ENCODE measurements around the gene PSG4. TPM values are rescaled to one million over a fixed set of nuclear protein-coding genes. Genes with fewer than 3 reads are reported as not detected.
"Not testable (repeated sequence)": the region's sequence is repeated elsewhere in the genome, so short reads cannot be mapped to it uniquely, and the experiment has no call there.

The PSG4 gene
- total RNA-seq, 1 donor from 2014 or later: not detected

DNA sequence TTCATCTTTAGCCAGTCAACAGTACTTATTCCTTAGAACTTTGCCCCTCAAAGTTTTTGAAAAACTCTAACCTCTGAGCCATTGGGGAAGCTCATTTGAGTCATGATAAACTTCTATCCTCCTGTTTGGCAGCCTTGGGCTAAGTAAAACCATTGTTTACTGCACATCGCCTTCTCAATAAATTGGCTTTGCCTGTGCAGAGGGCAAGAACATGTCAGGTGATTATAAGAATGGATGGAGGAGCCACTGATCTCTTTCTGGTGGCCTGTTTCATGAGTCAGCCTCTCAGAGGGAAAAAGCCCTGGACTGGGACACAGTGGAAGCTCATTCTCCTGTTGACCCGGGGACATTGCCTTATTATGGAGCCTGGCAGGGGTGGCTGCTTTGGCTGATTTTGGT is 19.4 kb upstream of the PSG4 start:
- Mint-ChIP-seq H3K36me3 (ENCODE audit: insufficient read depth) (no peaks in the 10 kb centered on the region), H3K27me3 (no peaks in the 10 kb centered on the region), H3K27ac (no peak overlapping the region), H3K4me1 (ENCODE audit: low read depth) (no peaks in the 10 kb centered on the region), H3K9me3 (ENCODE audit: low read depth) (peaks cover 7% of the 10 kb centered on the region), H3K4me3 (ENCODE audit: low read depth) (no peak overlapping the region)
- TF ChIP-seq, protein P1, sequence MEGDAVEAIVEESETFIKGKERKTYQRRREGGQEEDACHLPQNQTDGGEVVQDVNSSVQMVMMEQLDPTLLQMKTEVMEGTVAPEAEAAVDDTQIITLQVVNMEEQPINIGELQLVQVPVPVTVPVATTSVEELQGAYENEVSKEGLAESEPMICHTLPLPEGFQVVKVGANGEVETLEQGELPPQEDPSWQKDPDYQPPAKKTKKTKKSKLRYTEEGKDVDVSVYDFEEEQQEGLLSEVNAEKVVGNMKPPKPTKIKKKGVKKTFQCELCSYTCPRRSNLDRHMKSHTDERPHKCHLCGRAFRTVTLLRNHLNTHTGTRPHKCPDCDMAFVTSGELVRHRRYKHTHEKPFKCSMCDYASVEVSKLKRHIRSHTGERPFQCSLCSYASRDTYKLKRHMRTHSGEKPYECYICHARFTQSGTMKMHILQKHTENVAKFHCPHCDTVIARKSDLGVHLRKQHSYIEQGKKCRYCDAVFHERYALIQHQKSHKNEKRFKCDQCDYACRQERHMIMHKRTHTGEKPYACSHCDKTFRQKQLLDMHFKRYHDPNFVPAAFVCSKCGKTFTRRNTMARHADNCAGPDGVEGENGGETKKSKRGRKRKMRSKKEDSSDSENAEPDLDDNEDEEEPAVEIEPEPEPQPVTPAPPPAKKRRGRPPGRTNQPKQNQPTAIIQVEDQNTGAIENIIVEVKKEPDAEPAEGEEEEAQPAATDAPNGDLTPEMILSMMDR (IDR thresholded peaks at IDR 0.05; ENCODE audit: unreplicated experiment): no peak
- no peak for DNase-seq (ENCODE audit: low spot score, unreplicated experiment)

DNA sequence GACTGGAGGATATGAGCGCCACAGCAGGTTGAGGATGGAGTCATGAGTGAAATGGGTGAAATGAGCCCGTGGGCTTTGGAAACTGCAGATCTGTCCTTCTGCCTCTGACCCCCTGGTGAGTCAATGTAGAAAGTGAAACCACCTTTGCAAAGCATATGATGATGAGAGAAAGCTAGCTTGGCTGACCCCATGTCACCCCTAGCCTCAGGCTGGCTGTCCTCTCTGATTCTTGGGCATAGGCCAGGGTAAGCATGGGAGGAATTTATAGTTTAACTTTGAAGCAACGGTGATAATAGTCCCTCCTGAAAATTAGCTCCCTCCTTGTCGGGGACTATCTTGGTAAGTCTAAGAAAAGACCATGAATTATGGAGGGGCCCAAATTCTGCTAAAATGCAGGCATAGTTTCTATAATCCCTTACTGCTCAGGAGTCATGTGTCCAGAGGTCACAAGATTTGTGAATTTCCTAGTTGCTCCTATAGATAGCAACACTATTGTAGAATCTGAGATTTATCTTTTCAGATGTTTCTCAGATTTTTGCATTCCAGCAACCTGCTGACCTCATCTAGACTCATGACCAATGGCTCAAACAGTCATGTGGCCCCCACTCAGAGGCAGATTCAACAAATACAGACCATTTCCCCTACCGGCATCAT is 18.9 kb upstream of the PSG4 start:
- H3K27ac Mint-ChIP-seq; H3K4me1 Mint-ChIP-seq (ENCODE audit: low read depth); H3K9me3 Mint-ChIP-seq (ENCODE audit: low read depth): not testable (repeated sequence)

DNA sequence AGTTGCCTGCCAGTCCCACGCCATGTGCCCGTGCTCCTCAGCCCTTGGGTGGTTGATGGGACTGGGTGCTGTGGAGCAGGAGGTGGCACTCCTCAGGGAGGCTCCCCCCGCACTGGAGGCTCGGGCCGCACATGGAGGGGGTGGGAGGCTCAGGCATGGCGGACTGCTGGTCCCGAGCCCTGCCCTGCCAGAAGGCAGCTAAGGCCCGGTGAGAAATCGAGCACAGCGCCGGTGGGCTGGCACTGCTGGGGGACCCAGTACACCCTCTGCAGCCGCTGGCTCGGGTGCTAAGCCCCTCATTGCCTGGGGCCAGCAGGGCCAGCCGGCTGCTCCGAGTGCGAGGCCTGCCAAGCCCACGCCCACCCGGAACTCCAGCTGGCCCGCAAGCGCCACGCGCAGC is 16.5 kb upstream of the PSG4 start:
- not testable (repeated sequence) for DNase-seq (ENCODE audit: low spot score, unreplicated experiment); H3K4me3 Mint-ChIP-seq (ENCODE audit: low read depth); H3K27me3 Mint-ChIP-seq; H3K4me1 Mint-ChIP-seq (ENCODE audit: low read depth); H3K27ac Mint-ChIP-seq; H3K9me3 Mint-ChIP-seq (ENCODE audit: low read depth); H3K36me3 Mint-ChIP-seq (ENCODE audit: insufficient read depth)

More for the DNA sequence above, 18.9 kb upstream of the PSG4 start:
- not testable (repeated sequence) for H3K27me3 Mint-ChIP-seq; H3K36me3 Mint-ChIP-seq (ENCODE audit: insufficient read depth); DNase-seq (ENCODE audit: low spot score, unreplicated experiment); H3K4me3 Mint-ChIP-seq (ENCODE audit: low read depth)

DNA sequence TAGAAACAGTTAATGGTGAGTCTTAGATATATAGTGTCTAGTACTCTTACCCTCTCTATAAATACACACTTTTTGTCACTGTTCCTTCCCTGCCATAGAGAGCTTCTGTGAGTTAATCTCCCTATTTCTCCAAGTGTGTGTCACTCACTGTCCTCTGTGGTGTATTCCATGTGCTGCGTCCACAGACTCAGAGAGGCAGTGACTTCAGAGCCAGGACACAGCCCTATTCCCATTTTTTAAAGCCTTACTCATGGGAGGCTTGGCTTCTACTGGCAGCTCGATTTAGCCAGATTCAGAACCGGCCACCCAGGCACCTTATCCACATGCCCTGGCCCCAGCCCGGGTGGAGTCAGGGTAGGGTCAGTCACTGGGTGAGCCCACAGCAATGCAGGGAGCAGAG is 13.7 kb upstream of the PSG4 start:
- DNase-seq (ENCODE audit: low spot score, unreplicated experiment); H3K36me3 Mint-ChIP-seq (ENCODE audit: insufficient read depth); H3K4me1 Mint-ChIP-seq (ENCODE audit: low read depth); H3K27ac Mint-ChIP-seq; H3K4me3 Mint-ChIP-seq (ENCODE audit: low read depth); H3K27me3 Mint-ChIP-seq: not testable (repeated sequence)
- peaks cover 13% of the 10 kb centered on the region for H3K9me3 Mint-ChIP-seq (ENCODE audit: low read depth)

DNA sequence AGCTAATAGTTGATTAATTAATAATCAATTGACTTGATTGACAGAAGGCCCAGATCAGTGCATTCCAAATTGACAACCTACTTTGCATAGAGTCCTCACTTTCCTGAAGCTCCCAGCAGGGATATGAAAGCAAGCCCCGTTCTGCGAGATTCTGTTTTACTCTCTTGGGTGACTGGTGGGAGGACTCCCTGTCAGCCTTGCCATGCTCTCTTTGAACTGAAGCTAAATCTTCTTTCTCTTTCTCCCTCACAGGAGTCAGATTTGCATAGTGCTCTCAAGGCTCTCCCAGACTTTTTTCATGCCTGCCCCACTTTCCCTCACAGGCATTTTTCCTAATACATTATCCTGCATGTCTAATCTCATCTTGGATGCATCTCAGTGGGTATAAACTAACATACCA is 10.4 kb upstream of the PSG4 start:
- not testable (repeated sequence) for H3K4me1 Mint-ChIP-seq (ENCODE audit: low read depth); H3K27ac Mint-ChIP-seq; H3K27me3 Mint-ChIP-seq; H3K36me3 Mint-ChIP-seq (ENCODE audit: insufficient read depth); DNase-seq (ENCODE audit: low spot score, unreplicated experiment); H3K4me3 Mint-ChIP-seq (ENCODE audit: low read depth)
- peaks cover 10% of the 10 kb centered on the region for H3K9me3 Mint-ChIP-seq (ENCODE audit: low read depth)

DNA sequence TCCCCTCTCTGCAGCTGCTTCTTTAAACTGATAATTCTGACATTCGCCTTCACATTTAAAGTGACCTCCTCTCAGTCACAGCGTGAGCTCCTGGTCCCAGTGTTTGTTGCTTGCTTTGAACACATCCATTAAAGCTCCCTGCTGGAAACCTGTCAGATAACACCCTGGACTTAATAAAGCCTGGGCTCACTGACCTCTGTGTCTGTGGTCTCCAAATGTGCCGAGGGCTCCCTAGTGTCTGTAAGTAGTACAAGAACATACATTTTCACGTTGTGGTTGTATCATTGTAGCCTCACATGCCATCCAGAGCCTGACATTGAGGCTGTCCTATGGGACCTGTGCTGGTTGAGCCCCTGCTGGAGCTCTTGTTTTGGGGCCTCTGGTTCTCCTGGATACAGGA is 2.6 kb upstream of the PSG4 start:
- H3K4me1 Mint-ChIP-seq (ENCODE audit: low read depth): no peaks in the 10 kb centered on the region
- no peaks in the 10 kb centered on the region for H3K27me3 Mint-ChIP-seq
- TF ChIP-seq, protein P1 (IDR thresholded peaks at IDR 0.05; ENCODE audit: unreplicated experiment): no peak
- DNase-seq (ENCODE audit: low spot score, unreplicated experiment): no peak
- no peak overlapping the region for H3K27ac Mint-ChIP-seq
- no peak overlapping the region for H3K4me3 Mint-ChIP-seq (ENCODE audit: low read depth)
- H3K9me3 Mint-ChIP-seq (ENCODE audit: low read depth): peaks cover 9% of the 10 kb centered on the region
- no peaks in the 10 kb centered on the region for H3K36me3 Mint-ChIP-seq (ENCODE audit: insufficient read depth)

DNA sequence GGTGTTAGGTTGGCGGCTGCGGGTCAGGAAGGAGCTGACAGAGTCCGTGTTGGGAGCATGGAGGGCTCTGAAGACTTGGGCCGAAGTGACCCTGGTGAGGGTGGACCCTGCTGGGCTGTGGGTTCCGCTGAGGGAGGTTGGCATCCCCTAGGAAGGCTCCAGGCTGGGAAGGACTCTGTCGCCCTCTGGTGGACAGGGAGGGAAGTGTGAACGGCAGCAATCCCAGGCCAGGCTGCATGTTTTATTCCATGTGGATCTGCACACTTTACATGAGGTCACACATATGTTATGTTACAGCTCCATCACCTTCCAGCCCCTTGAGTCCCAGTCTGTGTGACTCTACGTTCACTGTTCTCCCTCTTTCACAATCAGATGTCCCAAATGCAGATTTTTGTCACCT is 1.7 kb upstream of the PSG4 start:
- DNase-seq (ENCODE audit: low spot score, unreplicated experiment): not testable (repeated sequence)

DNA sequence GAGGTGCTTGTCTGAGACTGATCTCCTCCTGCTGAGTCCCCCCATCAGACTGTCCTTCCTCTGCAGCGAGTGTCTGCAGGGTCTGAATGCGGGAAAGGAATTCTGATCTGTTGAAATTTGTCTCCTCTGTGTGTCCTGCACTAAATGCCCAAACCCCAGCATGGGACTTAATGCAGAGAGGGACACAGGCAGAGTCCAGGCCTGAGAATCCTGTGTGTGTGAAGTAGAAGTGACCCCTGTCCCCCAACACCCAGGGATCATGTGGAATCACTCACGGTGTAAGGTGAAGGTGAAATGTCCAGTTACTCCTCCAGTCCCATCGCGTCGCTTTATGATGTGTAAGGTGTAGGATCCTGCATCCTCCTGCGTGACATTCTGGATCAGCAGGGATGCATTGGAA is 1.8 kb downstream of the PSG4 start:
- not testable (repeated sequence) for H3K27ac Mint-ChIP-seq; H3K36me3 Mint-ChIP-seq (ENCODE audit: insufficient read depth); DNase-seq (ENCODE audit: low spot score, unreplicated experiment); H3K27me3 Mint-ChIP-seq; H3K4me3 Mint-ChIP-seq (ENCODE audit: low read depth); H3K4me1 Mint-ChIP-seq (ENCODE audit: low read depth); H3K9me3 Mint-ChIP-seq (ENCODE audit: low read depth)

More for the DNA sequence above, 1.7 kb upstream of the PSG4 start:
- not testable (repeated sequence) for H3K4me3 Mint-ChIP-seq (ENCODE audit: low read depth); H3K27ac Mint-ChIP-seq; H3K4me1 Mint-ChIP-seq (ENCODE audit: low read depth); H3K9me3 Mint-ChIP-seq (ENCODE audit: low read depth); H3K36me3 Mint-ChIP-seq (ENCODE audit: insufficient read depth); H3K27me3 Mint-ChIP-seq

DNA sequence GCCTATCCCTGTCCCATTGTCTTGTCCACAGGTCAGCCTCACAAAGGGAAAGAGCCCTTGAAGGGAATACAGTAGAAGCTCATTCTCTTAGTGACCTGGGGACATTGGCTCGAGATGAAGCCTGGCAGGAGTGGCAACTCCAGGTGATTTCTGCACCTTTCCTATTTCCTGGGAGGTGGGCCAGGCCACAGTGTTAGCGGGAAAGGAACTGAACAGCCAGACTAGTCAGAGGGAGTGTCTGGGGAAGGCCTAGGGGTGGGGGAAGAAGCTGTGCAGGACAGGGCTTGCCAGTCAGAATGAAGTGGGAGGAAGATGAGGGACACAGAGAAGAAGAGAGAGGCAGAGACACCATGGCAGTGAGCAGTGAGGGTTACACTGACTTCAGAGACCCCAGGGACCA is 3.5 kb downstream of the PSG4 start:
- not testable (repeated sequence) for H3K4me1 Mint-ChIP-seq (ENCODE audit: low read depth); H3K36me3 Mint-ChIP-seq (ENCODE audit: insufficient read depth); H3K4me3 Mint-ChIP-seq (ENCODE audit: low read depth); H3K9me3 Mint-ChIP-seq (ENCODE audit: low read depth); H3K27me3 Mint-ChIP-seq; H3K27ac Mint-ChIP-seq; DNase-seq (ENCODE audit: low spot score, unreplicated experiment)

DNA sequence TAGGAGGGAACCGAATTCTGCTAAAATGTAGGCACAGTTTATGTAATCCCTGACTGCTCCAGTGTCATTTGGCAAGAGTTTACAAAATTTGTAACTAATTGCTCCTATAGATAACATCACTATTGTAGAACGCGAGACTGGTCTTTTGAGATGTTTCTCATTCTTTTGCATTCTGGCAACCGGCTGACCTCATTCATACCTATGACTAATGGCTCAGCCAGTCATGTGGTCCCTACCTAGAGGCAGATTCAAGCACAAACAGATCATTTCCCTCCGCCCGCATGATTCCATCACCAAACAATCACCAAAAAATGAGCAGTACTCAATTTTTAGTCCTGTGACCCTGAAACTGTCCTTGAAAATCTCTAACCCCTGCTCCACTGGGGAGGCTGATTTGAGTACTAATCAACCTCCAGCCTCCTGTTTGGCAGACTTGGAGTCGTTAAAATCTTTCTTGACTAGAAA is 4.1 kb downstream of the PSG4 start:
- DNase-seq (ENCODE audit: low spot score, unreplicated experiment); H3K4me1 Mint-ChIP-seq (ENCODE audit: low read depth); H3K27ac Mint-ChIP-seq; H3K27me3 Mint-ChIP-seq; H3K9me3 Mint-ChIP-seq (ENCODE audit: low read depth); H3K36me3 Mint-ChIP-seq (ENCODE audit: insufficient read depth); H3K4me3 Mint-ChIP-seq (ENCODE audit: low read depth): not testable (repeated sequence)

DNA sequence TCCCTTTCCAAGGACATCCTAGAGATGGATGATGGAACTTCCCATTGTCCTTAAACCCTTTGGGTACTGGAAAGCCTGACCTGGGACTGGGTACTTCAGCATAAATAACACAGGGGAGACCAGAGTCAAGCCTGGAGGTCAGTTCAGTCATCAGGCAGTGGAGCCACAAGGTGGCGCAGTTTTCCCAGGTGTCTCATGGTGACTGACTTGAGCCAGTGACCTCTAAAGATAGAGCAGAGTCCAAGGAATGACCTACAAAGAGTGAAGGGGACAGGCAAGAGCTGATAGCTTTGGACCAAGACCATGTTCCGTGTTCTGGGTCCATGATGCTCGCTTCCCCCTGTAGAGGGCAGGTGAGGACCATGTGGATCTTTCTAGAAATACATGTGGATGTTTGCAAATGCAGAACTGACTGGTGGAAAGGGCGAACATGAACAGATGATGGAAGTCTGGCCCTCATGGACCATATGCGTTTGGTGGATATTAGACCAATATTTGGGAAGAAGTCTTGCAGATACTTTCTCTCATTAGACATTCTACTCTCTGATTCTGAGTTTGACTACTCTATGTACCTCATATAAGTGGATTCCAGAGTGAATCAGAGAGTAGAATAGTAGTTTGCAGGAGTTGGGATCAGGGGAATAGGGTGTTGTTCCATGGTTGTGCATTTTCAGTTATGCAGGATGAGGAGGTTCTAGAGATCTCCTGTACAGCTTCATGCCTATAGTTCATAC is 6.6 kb downstream of the PSG4 start:
- H3K27ac Mint-ChIP-seq; H3K27me3 Mint-ChIP-seq; DNase-seq (ENCODE audit: low spot score, unreplicated experiment); H3K4me3 Mint-ChIP-seq (ENCODE audit: low read depth); H3K36me3 Mint-ChIP-seq (ENCODE audit: insufficient read depth); H3K4me1 Mint-ChIP-seq (ENCODE audit: low read depth): not testable (repeated sequence)
- peaks cover 20% of the 10 kb centered on the region for H3K9me3 Mint-ChIP-seq (ENCODE audit: low read depth)

Data from progenitor cell of endocrine pancreas (in vitro differentiated cells).